ENCODE data around the gene LINC00237. TPM values are rescaled to one million over a fixed set of nuclear protein-coding genes. Genes with fewer than 3 reads are reported as not detected.

Gene LINC00237
- total RNA-seq, 1 experiment from 2014 or later: 0.90 TPM

DNA sequence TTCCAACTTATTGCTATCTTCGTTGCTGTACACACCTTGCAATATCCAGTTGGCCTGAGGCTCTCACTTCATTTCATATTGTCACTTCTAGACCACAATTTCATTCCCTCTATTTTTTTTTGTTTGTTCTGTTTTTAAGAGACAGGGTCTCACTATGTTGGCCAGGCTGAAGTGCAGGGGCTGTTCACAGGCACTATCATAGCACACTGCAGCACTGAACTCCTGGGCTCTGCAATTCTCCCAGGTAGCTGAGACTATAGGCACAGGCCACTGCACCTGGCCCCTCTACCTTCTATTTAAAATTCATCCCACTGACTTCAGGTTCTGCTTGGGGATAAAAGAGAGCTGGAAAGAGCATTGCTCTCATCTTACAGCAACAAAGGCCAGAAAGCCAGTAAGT, 4.7 kb upstream of the LINC00237 start:
- TF ChIP-seq, protein P1, sequence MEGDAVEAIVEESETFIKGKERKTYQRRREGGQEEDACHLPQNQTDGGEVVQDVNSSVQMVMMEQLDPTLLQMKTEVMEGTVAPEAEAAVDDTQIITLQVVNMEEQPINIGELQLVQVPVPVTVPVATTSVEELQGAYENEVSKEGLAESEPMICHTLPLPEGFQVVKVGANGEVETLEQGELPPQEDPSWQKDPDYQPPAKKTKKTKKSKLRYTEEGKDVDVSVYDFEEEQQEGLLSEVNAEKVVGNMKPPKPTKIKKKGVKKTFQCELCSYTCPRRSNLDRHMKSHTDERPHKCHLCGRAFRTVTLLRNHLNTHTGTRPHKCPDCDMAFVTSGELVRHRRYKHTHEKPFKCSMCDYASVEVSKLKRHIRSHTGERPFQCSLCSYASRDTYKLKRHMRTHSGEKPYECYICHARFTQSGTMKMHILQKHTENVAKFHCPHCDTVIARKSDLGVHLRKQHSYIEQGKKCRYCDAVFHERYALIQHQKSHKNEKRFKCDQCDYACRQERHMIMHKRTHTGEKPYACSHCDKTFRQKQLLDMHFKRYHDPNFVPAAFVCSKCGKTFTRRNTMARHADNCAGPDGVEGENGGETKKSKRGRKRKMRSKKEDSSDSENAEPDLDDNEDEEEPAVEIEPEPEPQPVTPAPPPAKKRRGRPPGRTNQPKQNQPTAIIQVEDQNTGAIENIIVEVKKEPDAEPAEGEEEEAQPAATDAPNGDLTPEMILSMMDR (conservative IDR thresholded peaks at IDR 0.05): no peak
- Mint-ChIP-seq H3K27me3 (ENCODE audit: low read depth) (peaks cover 37% of the 10 kb centered on the region), H3K4me1 (peaks cover 18 to 23% of the 10 kb centered on the region in 2 experiments), H3K9me3 (peaks cover 0 to 3% of the 10 kb centered on the region in 2 experiments; a peak in 2 of 5 replicates), H3K27ac (no peak overlapping the region), H3K4me3 (no peak overlapping the region), H3K36me3 (ENCODE audit: insufficient read depth in 1 of 3, low read depth in 3 of 3) (no peaks in the 10 kb centered on the region)
- H2AFZ ChIP-seq (ENCODE audit: low read length): no peak overlapping the region
- H3K18ac ChIP-seq (ENCODE audit: insufficient read length, low read depth, low read length): no peak overlapping the region
- no peak overlapping the region for H3K4me2 ChIP-seq (ENCODE audit: insufficient read depth, insufficient read length, low read length)
- H4K5ac ChIP-seq (ENCODE audit: insufficient read length, low read depth, low read length): no peak overlapping the region
- H2BK5ac ChIP-seq (ENCODE audit: insufficient read length, low read length): no peak overlapping the region
- no peak overlapping the region for H3K14ac ChIP-seq (ENCODE audit: insufficient read depth, low read length)
- no peak overlapping the region for H2AK5ac ChIP-seq (ENCODE audit: insufficient read length, low read length)
- H3K4ac ChIP-seq (ENCODE audit: low read depth, low read length): no peak overlapping the region
- H3K23me2 ChIP-seq (ENCODE audit: insufficient read length, low read depth, low read length, poor library complexity, severe bottlenecking): peaks cover 8% of the 10 kb centered on the region
- H2BK12ac ChIP-seq (ENCODE audit: insufficient read length, low read depth, low read length): no peak overlapping the region
- no peaks in the 10 kb centered on the region for H3K9me3 ChIP-seq (ENCODE audit: control insufficient read depth, low read depth, low read length)
- H2BK20ac ChIP-seq (ENCODE audit: low read depth, low read length, poor library complexity, severe bottlenecking): no peak overlapping the region
- H3K79me2 ChIP-seq (ENCODE audit: insufficient read depth, low read length): no peaks in the 10 kb centered on the region
- no peak overlapping the region for H3K23ac ChIP-seq (ENCODE audit: insufficient read length, low read depth, low read length)
- no peak overlapping the region for H2BK120ac ChIP-seq (ENCODE audit: low read depth, low read length, poor library complexity, severe bottlenecking)
- H4K20me1 ChIP-seq (ENCODE audit: control insufficient read depth, insufficient read depth, insufficient read length): no peaks in the 10 kb centered on the region
- H2BK15ac ChIP-seq (ENCODE audit: low read depth, low read length): no peak overlapping the region
- H3K79me1 ChIP-seq (ENCODE audit: insufficient read depth, low read depth, low read length, poor library complexity, severe bottlenecking): no peaks in the 10 kb centered on the region
- no peak overlapping the region for H3T11ph ChIP-seq (ENCODE audit: low read length)
- DNase-seq: no peak
- H3K4me1 ChIP-seq (ENCODE audit: insufficient read depth, low read length): no peaks in the 10 kb centered on the region
- WGBS (ENCODE audit: extremely low coverage, insufficient read length, low lambda C conversion rate): no CpG with 5 or more reads among the region's 1 CpG
- H4K8ac ChIP-seq (replicated peaks; ENCODE audit: insufficient read length, low read depth, low read length): no peak overlapping the region
- no peak overlapping the region for H3K27ac ChIP-seq (ENCODE audit: insufficient read length, low read depth, low read length)
- no peak overlapping the region for H3K9ac ChIP-seq (ENCODE audit: extremely low read depth, insufficient read length, low read length)
- no peak overlapping the region for H3K56ac ChIP-seq (ENCODE audit: insufficient read length, low read depth, low read length)
- H3K27me3 ChIP-seq (ENCODE audit: insufficient read depth, low read length): peaks cover 15% of the 10 kb centered on the region
- H4K91ac ChIP-seq (ENCODE audit: insufficient read length, low read depth, low read length): no peak overlapping the region

Data from H9 (cell line).